DND-41 (cell line): Measurements from ENCODE around the gene HOXA13.

Experiments
- CTCF ChIP-seq: IDR thresholded peaks from 2 replicates; pipeline ENCODE4 v1.5.1; 2012; ENCODE audit warnings: borderline replicate concordance, low read length, moderate library complexity, mild to moderate bottlenecking; ENCODE audit not compliant: poor library complexity, severe bottlenecking; ENCODE audit errors: extremely low read depth
- EZH2 ChIP-seq: IDR thresholded peaks from 3 replicates; pipeline ENCODE4 v1.6.1; 2012; ENCODE audit warnings: borderline replicate concordance, low read depth, mild to moderate bottlenecking, moderate library complexity, low read length, inconsistent platforms; ENCODE audit not compliant: severe bottlenecking

- TF ChIP-seq CTCF (no peak), EZH2 (no peak)
These were observed 44.7 kb upstream of the HOXA13 start for GRCh38 chr7:27244488-27245123.
